Spinal cord (tissue), 10 donors: ENCODE data around the gene EML6. TPM values are rescaled to one million over a fixed set of nuclear protein-coding genes. Genes with fewer than 3 reads are reported as not detected.

ENCODE experiments used
- DNase-seq, 6 donors: peaks; one replicate each; pipeline versions ENCODE4 v3.0.0 to v3.0.0-alpha.2; 2013 to 2015; ENCODE audit warnings: low spot score in 6 of 6, low read depth in 4 of 6
- H3K27ac ChIP-seq: one replicate; pipeline ENCODE4 v1.5.1; 2013; ENCODE audit warnings: low read depth, low read length, control low read depth
- H3K27me3 ChIP-seq: one replicate; pipeline ENCODE4 v1.6.1; 2013; ENCODE audit warnings: low read length; ENCODE audit not compliant: control insufficient read depth, insufficient read depth
- H3K36me3 ChIP-seq: one replicate; pipeline ENCODE4 v1.6.1; 2013; ENCODE audit warnings: low read length; ENCODE audit not compliant: control insufficient read depth, insufficient read depth
- H3K4me1 ChIP-seq: one replicate; pipeline ENCODE4 v1.6.1; 2013; ENCODE audit warnings: low read length; ENCODE audit not compliant: control insufficient read depth, insufficient read depth
- H3K4me3 ChIP-seq: one replicate; pipeline ENCODE4 v1.5.1; 2013; ENCODE audit warnings: low read depth, low read length, control low read depth
- H3K9me3 ChIP-seq: one replicate; pipeline ENCODE4 v1.6.1; 2013; ENCODE audit warnings: low read length; ENCODE audit not compliant: control insufficient read depth, insufficient read depth
- WGBS: methylation state at CpG from one replicate; pipeline ENCODE4 v1.1.5; 2013; ENCODE audit warnings: missing lambda C conversion rate; ENCODE audit not compliant: insufficient coverage; 5-methylcytosine and 5-hydroxymethylcytosine counted together
- polyA plus RNA-seq, 2 donors: library from polyadenylated mRNA; unstranded; fragments of 120-200 nt; gene quantifications; one replicate each; pipeline ENCODE4 v1.2.1, GENCODE V29; 2013; ENCODE audit not compliant: insufficient read length in 2 of 2
- total RNA-seq, 2 donors: library from RNA; depleted of rRNA in 1 of 2; stranded (reverse); fragments of 120-200 nt in 1 of 2; fragments of >200 nt in 1 of 2; gene quantifications; one replicate each; pipeline versions ENCODE4 v1.2.3 to v1.2.4, GENCODE V29; 2013 to 2014
- donor health status: healthy.

EML6 gene
- total and polyA plus RNA-seq, 4 donors, result 6.9 to 22.6 (median 18.5) TPM

DNA sequence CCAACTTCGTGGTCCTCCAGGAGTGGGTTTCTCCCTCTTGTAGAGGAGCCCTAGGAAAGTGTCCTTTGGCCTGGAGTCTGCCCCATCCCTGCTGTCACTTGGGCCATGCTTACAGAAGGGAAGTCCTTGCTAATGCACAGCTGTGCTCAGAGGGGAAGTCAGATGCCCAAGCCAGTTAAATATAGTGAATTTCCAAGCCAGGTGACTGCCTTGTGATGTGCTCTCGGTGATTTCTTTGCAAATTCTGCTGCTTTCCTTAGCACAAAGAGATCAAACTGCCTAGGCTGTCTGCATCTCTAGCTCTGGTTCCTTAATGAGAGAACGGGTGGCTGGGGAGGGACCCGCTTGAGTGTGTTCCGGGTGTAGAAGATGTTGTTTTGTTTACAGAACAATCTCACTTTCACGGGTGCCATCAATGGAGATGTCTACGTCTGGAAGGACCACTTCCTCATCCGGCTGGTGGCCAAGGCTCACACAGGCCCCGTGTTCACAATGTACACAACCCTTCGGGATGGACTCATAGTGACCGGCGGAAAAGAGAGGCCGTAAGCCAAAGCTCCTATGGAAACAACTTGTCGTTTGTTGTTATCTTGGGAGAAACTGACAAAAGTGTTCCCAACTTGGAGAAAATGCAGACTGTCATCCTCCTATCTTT, 235.4 kb downstream of the EML6 start:
- peaks cover 3% of the 10 kb centered on the region for H3K4me1 ChIP-seq

DNA sequence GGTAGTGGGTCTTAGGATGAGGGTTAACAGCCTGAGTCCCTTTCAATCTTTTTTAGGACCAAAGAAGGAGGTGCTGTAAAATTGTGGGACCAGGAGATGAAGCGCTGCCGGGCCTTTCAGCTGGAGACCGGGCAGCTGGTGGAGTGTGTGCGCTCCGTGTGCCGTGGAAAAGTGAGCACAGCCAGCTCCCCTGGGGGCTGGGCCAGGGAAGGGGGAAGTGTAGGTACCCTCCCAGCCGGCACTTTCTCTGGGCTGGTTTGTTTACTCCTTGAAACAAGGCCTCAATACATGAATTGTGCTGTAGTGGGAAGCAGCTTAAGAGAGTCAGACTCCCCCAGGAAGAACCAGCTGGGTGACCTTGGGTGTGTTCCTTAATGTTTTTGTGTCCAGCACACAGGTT, 236.7 kb downstream of the EML6 start:
- Histone ChIP-seq H3K27ac (no peak overlapping the region), H3K4me3 (no peak overlapping the region), H3K4me1 (no peaks in the 10 kb centered on the region), H3K27me3 (no peaks in the 10 kb centered on the region), H3K36me3 (peaks cover 21% of the 10 kb centered on the region), H3K9me3 (no peaks in the 10 kb centered on the region)
- no peak for DNase-seq
- WGBS, result 67% methylated on average over 6 of the region's 7 CpGs

More for the DNA sequence above, 235.4 kb downstream of the EML6 start:
- 92% methylated on average over 10 of the region's 14 CpGs for WGBS
- Histone ChIP-seq H3K4me3 (no peak overlapping the region), H3K27me3 (no peaks in the 10 kb centered on the region), H3K27ac (no peak overlapping the region), H3K36me3 (peaks cover 23% of the 10 kb centered on the region), H3K9me3 (no peaks in the 10 kb centered on the region)
- no peak for DNase-seq

DNA sequence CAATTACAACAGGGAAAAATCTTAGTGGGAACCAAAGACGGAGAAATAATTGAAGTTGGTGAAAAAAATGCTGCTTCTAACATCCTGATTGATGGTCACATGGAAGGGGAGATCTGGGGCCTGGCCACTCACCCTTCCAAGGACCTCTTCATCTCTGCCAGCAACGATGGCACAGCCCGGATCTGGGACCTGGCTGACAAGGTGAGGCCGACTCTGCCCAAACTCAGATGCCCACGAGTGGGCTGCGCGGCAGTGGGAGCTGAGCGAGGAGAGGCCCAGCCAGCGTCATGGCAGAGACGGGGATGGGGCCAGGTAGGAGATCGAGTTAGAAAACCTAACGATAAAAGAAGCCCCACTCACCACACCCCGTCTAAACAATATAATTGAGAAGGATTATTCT, 239.0 kb downstream of the EML6 start:
- H3K36me3 ChIP-seq, result peaks cover 19% of the 10 kb centered on the region
- H3K9me3 ChIP-seq, result no peaks in the 10 kb centered on the region
- WGBS, result 91% methylated on average over 9 of the region's 13 CpGs
- peaks cover 9% of the 10 kb centered on the region for H3K4me1 ChIP-seq
- H3K27ac ChIP-seq, result no peak overlapping the region
- no peak overlapping the region for H3K4me3 ChIP-seq
- no peaks in the 10 kb centered on the region for H3K27me3 ChIP-seq
- DNase-seq, result no peak

DNA sequence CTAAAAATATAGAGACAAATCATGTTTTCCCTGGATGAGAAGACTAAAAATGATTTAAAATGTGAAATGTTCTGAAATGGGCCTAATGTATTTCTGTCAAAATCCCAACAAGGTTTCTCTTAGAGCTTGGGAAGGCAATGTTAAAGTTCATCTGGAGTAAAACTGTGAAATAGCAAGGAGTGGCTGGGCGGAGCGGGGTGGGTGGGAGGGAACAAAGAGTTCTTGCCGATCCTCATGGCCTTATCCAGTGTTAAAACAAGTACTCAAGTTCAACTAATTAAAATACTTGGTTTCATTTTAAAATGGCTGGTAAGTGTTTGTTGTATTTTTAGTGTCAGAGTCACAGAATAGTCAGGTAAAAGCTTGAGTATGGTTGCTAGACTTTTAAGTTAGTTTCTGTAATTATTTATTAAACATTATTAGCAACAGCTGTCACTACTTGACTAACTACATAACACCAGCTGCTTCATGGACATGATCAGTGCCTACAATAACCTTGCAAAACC, 239.5 kb downstream of the EML6 start:
- Histone ChIP-seq H3K36me3 (peaks cover 14% of the 10 kb centered on the region), H3K4me3 (no peak overlapping the region), H3K27me3 (no peaks in the 10 kb centered on the region), H3K4me1 (peaks cover 9% of the 10 kb centered on the region), H3K9me3 (no peaks in the 10 kb centered on the region), H3K27ac (no peak overlapping the region)
- no peak for DNase-seq
- no CpG with 5 or more reads among the region's 3 CpGs for WGBS

DNA sequence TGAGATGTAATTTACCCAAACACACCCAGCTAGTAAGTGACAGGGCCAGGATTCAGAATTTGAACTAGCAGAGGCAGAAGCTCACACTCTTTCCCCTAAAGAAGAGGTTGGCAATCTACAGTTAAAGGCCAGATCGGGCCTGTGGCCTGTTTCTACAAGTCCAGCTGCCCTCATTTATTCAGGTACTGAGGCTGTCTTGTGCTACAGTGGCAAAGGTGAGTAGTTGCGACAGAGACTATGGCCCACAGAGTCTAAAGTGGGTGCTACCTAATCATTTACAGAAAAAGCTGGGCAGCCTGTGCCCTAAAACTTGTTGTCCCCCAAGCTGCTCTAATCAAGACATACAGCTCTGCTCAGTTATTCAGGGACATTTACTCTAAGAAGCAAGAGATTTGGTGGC, 240.0 kb downstream of the EML6 start:
- DNase-seq, result no peak
- no peaks in the 10 kb centered on the region for H3K9me3 ChIP-seq
- H3K4me3 ChIP-seq, result no peak overlapping the region
- H3K27me3 ChIP-seq, result no peaks in the 10 kb centered on the region
- peaks cover 19% of the 10 kb centered on the region for H3K36me3 ChIP-seq
- peaks cover 9% of the 10 kb centered on the region for H3K4me1 ChIP-seq
- 100% methylated on average over 1 of the region's 2 CpGs for WGBS
- H3K27ac ChIP-seq, result no peak overlapping the region

DNA sequence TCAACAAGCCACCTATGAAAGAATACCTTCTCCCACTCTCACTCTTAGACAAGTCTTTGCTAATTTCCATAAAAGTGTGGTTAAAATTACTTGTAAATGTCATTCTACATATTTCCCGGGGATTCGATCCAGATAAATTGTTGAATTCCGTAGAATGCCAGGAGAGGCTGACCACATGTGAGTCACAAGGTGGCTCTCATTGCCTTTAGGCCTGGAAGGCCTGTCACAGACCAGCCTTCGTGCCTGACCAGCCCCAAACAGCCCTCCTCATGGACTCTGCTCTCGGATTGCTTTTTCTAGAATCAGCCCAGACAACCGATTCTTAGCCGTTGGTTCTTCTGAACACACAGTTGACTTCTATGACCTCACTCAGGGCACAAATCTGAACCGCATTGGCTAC, 240.8 kb downstream of the EML6 start:
- no peak for DNase-seq
- no peaks in the 10 kb centered on the region for H3K9me3 ChIP-seq
- no peak overlapping the region for H3K4me3 ChIP-seq
- no peak overlapping the region for H3K27ac ChIP-seq
- WGBS, result 91% methylated on average over 7 of the region's 8 CpGs
- H3K36me3 ChIP-seq, result peaks cover 22% of the 10 kb centered on the region
- no peaks in the 10 kb centered on the region for H3K27me3 ChIP-seq
- peaks cover 9% of the 10 kb centered on the region for H3K4me1 ChIP-seq

DNA sequence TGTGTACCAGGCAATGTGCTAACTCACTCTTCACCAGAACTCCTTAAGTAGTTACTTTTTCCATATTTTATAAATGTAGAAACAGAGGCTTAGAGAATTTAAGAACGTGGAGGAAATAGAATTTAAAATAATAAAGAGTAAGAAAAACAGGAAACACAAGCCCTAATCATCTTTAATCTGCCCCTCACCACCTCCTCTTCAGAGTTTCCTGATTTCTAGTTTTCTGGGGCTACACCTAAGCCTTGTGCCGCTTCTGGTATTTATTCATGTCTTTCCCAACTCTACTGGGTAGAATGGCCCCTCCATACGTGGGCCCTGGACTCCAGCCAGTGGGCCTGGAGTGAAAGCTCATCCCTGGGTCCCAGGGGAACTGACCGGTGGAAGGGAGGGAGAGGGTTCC, 241.4 kb downstream of the EML6 start:
- no peak for DNase-seq
- WGBS, result 60% methylated on average over 1 of the region's 4 CpGs
- no peak overlapping the region for H3K27ac ChIP-seq

DNA sequence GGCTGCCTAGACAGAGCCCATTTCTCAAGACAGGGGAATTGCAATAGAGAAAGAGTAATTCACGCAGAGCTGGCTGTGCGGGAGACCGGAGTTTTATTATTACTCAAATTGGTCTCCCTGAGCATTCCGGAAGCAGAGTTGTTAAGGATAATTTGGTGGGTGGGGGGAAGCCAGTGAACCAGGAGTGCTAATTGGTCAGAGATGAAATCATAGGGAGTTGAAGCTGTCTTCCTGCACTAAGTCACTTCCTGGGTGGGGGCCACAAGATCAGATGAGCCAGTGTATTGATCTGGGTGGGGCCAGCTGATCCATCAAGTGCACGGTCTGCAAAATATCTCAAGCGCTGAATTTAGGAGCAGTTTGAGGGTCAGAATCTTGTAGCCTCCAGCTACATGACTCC, 242.0 kb downstream of the EML6 start:
- Histone ChIP-seq H3K36me3 (peaks cover 21% of the 10 kb centered on the region), H3K27me3 (no peaks in the 10 kb centered on the region), H3K27ac (no peak overlapping the region), H3K4me3 (no peak overlapping the region), H3K4me1 (peaks cover 9% of the 10 kb centered on the region), H3K9me3 (no peaks in the 10 kb centered on the region)
- whole genome bisulfite sequencing, result 73% methylated on average over 4 of the region's 6 CpGs
- no peak for DNase-seq

More for the DNA sequence above, 241.4 kb downstream of the EML6 start:
- Histone ChIP-seq H3K27me3 (no peaks in the 10 kb centered on the region), H3K4me3 (no peak overlapping the region), H3K36me3 (peaks cover 22% of the 10 kb centered on the region), H3K9me3 (no peaks in the 10 kb centered on the region), H3K4me1 (peaks cover 9% of the 10 kb centered on the region)

DNA sequence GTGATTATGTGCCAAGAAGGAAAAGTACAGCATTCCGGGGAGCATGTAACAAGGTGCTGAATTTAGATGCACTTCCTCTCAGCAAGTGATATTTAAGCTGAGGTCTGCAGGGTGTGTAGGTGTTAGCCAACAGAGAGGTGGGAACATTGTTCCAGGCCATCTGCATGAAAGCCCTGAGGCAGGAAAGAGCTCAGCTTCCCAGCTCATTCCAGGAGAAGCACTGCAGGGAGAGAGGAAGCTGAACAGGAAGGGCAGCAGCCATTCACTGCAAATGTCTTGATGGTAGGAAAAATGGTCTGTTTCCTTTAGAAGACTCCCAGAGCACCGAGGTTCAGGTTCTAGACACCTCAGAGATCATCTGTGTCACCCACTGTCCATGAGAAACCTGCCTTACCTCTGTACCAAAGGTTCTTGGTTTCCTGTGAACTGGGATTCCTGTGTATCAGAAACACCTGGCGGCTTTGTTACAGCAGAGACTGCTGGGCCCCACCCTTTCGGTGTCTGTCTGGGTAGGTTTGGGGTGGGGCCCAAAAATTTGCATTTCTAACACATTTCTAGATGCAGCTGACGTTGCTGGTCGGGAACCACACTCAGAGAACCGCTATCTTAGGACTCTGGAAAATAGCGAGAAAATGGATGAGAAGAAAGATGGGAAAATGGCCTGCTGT, 242.8 kb downstream of the EML6 start:
- 100% methylated on average over 7 of the region's 8 CpGs for WGBS
- DNase-seq, result no peak
- H3K27ac ChIP-seq, result no peak overlapping the region
- H3K9me3 ChIP-seq, result no peaks in the 10 kb centered on the region
- H3K4me1 ChIP-seq, result peaks cover 9% of the 10 kb centered on the region
- no peaks in the 10 kb centered on the region for H3K27me3 ChIP-seq
- peaks cover 20% of the 10 kb centered on the region for H3K36me3 ChIP-seq
- H3K4me3 ChIP-seq, result no peak overlapping the region

DNA sequence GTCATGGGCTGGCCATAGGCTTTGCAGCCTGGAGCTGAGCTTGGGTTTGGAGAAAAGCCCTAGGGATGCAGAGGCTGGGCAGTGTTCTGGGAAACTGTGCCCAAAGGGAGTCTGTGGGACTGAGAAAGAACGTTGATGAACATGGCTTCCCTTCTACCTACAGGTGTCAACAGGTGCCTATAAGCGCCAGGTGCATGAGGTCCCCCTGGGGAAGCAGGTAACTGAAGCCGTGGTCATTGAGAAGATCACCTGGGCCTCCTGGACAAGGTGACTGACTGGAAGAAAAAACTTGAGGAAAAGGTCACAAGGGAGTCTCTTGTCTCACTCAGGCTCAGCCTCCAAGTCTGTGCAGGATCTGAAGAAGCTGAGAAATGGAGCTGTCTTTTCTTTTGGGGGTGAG, 243.4 kb downstream of the EML6 start:
- Histone ChIP-seq H3K36me3 (peaks cover 18% of the 10 kb centered on the region), H3K27me3 (no peaks in the 10 kb centered on the region), H3K4me1 (peaks cover 9% of the 10 kb centered on the region), H3K4me3 (no peak overlapping the region), H3K9me3 (no peaks in the 10 kb centered on the region), H3K27ac (no peak overlapping the region)
- no peak for DNase-seq
- 96% methylated on average over 3 of the region's 3 CpGs for WGBS
